Medulla oblongata (tissue), 1 donor: Measurements from ENCODE around the gene MN1.

Experiments
- DNase-seq: peaks from one replicate; pipeline ENCODE4 v3.0.0-alpha.2; 2015; ENCODE audit errors: extremely low spot score

The MN1 gene

GRCh38 chr22:27801616-27802345, at the start of gene MN1:
Gene MN1, minus strand, starts transcription at chr22:27801756. Its CDS starts 1,213 bp downstream, at chr22:27800543.
- DNase-seq: peak; percentile 66

GRCh38 chr22:27850000-27850521, 48.5 kb upstream of the MN1 start:
- no peak for DNase-seq

- no peak for DNase-seq
Observed at GRCh38 chr22:27848005-27848404, 46.4 kb upstream of the MN1 start.

- DNase-seq: no peak
Observed at GRCh38 chr22:27846910-27847309, 45.4 kb upstream of the MN1 start.

- no peak for DNase-seq
Observed at GRCh38 chr22:27846248-27846757, 44.7 kb upstream of the MN1 start.

GRCh38 chr22:27845644-27846043, 44.1 kb upstream of the MN1 start:
- DNase-seq: no peak

GRCh38 chr22:27844656-27845591, 43.4 kb upstream of the MN1 start:
- no peak for DNase-seq

- DNase-seq: no peak
Observed at GRCh38 chr22:27844256-27844655, 42.7 kb upstream of the MN1 start.

GRCh38 chr22:27843441-27843840, 41.9 kb upstream of the MN1 start:
- DNase-seq: no peak

- DNase-seq: no peak
Observed at GRCh38 chr22:27842669-27843431, 41.3 kb upstream of the MN1 start.

- DNase-seq: no peak
Observed at GRCh38 chr22:27842201-27842600, 40.6 kb upstream of the MN1 start.

GRCh38 chr22:27840436-27840835, 38.9 kb upstream of the MN1 start:
- no peak for DNase-seq

GRCh38 chr22:27839057-27839660, 37.6 kb upstream of the MN1 start:
- DNase-seq: no peak

- DNase-seq: no peak
Observed at GRCh38 chr22:27836181-27836580, 34.6 kb upstream of the MN1 start.

GRCh38 chr22:27835446-27835845, 33.9 kb upstream of the MN1 start:
- DNase-seq: no peak

- no peak for DNase-seq
Observed at GRCh38 chr22:27834364-27835185, 33.0 kb upstream of the MN1 start.

- no peak for DNase-seq
Observed at GRCh38 chr22:27833803-27834202, 32.2 kb upstream of the MN1 start.

- no peak for DNase-seq
Observed at GRCh38 chr22:27832606-27833005, 31.1 kb upstream of the MN1 start.

- no peak for DNase-seq
Observed at GRCh38 chr22:27829620-27830019, 28.1 kb upstream of the MN1 start.
